Stimulated activated CD4-positive, alpha-beta T cell treated with anti-CD3 and anti-CD28 coated beads, TNF-alpha, amount 100 ng/mL, for 1 hour (primary cell): Measurements from ENCODE around the gene STEEP1.

Experiments used
- DNase-seq, 3 donors: peaks; one replicate each; pipeline ENCODE4 v3.0.0-alpha.2; 2020; ENCODE audit warnings: low read depth in 3 of 3, low spot score in 1 of 3

Gene STEEP1

DNA sequence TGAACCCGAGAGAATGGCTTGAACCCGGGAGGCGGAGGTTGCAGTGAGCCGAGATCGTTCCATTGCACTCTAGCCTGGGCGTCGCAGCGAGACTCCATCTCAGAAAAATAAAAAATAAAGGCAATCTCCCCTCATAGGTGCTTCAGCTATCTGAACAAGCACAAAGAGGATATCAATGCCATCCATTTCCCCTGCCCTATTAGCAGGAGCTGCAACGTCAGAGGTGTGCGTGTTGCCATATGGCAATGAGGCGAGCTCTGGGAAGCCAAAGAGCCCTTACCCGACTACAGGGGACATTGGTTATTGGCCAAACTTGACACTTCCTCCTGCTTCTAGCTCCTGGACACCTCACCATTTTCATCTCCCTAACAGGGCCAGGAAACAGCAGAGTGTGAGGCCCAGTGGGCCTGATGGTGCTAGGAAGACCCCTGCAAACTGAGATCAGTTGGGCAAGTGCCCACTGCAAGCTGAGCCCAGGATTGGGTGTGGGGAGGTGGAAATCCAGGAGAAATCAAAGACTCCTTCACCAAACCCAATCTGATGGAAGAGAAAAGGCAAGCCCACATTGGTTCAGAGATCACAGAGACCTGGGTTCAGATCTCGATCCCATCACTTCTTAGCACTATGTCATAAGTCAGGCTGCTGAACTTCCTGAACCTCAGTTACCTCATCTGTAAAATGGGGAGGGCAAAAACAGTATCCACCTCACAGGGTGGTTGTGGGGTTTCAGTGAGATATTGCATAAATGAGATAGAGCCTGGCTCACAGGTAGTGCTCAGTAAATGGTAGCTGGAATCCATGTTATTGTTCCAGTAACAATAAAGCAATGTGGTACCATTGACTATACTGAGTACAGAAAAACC lies 75.8 kb downstream of the STEEP1 start:
- no peak for DNase-seq

DNA sequence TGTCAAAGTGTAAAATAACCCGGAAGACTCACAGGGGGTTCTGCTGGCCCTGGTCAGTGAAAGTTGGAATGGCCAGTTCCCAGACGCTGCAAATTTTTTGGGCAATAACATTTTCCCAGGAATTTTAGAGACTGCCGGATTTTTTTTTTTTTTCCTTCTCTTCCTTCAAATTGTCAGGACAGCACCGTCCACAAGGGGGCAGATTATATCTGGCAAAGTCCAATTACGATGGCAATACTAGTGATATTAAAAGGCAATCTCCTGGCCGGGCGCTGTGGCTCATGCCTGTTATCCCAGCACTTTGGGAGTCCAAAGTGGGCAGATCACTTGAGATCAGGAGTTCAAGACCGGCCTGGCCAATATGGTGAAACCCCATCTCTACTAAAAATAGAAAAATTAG lies 76.5 kb downstream of the STEEP1 start:
- DNase-seq, result peak in 1 of 3 donors; percentile 9
